NCI-H1436 (cell line): ENCODE results near the gene SCARF2.
"Not testable (repeated sequence)": the region's sequence is repeated elsewhere in the genome, so short reads cannot be mapped to it uniquely, and the experiment has no call there.

Experiments
- DNase-seq: peaks from one replicate; lab custom pipeline; 2025; lab: John Stamatoyannopoulos, UW

Gene SCARF2

DNA sequence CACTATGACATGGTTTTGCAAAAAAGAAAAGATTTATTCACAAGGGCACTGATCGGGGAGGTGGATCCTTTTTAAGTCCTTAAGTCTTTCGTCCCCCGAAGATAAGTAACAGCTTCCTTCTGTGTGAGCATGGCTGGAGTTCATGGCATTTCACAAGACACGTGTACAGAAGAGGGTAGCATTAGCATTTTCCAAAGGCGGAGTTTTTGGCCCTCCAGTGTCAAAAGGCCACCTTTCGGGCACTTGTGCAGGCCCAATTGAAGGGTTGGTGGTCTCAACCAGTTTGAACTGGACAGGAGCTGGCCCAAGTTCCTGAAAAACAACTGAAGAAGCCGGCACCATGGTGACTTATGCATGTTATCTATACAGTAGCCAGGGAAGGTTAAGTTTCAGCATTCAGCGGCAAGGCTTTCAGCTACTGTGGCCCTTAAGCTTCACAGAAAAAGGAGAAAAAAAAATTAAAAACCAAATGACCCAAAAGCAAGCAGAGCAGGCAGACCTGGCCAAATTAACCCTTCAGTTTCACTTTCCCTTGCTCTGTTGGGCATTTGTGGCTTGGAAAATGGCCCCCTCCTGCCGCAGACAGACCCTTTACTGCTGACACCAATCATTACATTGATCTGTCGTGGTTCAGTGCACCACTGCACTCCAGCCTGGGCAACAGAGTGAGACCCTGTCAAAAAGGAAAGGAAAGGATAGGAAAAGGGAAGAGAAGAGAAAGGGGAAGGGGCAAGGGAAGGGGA lies 25.0 kb downstream of the SCARF2 start:
- no peak for DNase-seq

DNA sequence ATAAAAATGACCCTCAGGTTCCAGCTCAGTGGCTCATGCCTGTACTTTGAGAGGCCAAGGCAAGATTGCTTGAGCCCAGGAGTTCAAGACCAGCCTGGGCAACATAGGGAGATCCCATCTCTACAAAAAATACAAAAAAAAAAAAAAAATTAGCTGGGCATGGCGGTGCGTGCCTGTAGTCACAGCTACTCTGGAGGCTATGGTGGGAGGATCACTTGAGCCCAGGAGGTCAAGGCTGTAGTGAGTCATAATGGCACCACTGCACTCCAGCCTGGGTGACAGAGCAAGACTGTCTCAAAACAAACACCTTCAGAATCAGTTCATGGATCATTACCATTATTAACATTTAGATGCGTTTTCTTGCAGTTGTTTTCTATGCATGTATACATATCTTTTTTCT lies 28.2 kb downstream of the SCARF2 start:
- not testable (repeated sequence) for DNase-seq

GRCh38 chr22:20408891-20409290 lies 28.7 kb downstream of the SCARF2 start:
- DNase-seq, result no peak

DNA sequence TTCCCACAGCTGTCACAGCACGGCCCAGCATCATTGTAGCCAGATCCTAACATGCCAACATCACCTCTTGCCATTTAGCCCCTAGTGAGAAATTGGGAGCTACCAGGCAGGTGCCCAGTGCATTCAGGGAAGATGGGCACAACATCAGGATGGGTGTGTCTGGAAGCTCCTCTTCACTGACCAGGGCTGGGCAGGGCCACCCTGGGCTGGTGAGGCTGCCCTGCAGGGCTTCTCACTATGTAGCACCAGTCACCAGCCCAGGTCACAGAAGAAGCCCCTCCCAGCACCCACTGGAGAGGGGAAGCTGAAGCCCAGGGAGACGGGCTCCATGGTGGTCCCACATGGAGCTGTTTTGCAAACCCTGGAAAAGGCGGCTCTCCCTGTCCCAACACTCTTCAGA lies 29.8 kb downstream of the SCARF2 start:
- DNase-seq, result no peak

- no peak for DNase-seq
These were observed 30.8 kb downstream of the SCARF2 start for GRCh38 chr22:20406686-20407408.

GRCh38 chr22:20405931-20406685 lies 31.5 kb downstream of the SCARF2 start:
- no peak for DNase-seq

- no peak for DNase-seq
These were observed 32.2 kb downstream of the SCARF2 start for GRCh38 chr22:20405291-20405930.

DNA sequence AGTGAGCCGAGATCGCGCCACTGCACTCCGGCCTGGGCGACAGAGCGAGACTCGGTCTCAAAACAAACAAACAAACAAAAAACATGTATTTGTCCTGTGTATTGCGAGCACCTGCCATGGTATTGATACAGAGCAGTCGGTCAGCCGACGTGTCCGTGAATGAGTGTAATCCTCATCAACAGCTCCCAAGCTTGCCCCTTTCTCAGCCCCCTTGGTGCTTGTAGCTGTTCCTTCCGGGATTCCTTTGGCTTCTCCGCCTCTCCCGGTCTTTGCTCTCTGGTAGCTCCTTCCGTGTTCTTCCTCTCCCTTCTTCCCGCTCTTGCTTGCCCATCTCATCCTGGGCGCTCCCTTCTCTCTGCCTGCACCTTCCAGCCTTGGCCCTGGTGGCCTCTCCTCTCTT lies 32.7 kb downstream of the SCARF2 start:
- DNase-seq, result no peak

GRCh38 chr22:20403779-20404140 lies 33.9 kb downstream of the SCARF2 start:
- no peak for DNase-seq

DNA sequence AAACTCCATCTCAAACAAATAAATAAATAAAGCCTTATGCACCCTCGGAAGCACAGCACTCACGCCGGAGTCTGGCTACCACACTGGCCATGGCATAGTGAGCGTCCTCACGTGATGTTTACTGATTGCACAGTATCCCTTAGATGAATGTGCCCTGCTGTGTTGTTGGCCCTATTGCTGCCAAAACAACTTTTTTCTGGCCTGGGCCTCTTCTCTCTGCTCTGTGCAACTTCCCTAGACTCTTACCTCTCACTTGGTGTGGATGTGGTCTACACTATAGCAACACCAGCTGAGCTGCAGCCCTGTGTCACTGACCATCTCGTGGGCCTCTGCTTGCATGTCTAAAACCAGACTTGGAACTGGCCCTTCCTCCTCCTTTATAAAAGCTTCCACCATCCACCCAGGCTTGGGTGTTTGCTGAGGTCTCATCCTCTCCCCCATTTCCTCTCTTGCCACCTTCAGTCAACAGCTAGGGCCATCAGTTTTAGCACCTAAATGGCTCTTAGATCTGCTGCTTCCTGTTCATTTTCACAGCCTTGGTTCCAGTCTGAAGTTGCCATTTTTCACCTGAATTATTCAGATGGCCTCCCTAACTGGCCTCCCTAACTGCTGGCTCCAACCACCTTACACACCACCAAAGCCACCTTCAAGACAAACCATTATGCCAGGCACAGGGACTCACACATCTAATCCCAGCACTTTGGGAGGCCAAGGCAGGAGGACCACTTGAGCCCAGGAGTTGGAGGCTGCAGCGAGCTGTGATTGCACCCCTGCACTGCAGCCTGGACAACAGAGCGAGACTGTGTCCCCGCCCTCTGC lies 34.5 kb downstream of the SCARF2 start:
- no peak for DNase-seq

DNA sequence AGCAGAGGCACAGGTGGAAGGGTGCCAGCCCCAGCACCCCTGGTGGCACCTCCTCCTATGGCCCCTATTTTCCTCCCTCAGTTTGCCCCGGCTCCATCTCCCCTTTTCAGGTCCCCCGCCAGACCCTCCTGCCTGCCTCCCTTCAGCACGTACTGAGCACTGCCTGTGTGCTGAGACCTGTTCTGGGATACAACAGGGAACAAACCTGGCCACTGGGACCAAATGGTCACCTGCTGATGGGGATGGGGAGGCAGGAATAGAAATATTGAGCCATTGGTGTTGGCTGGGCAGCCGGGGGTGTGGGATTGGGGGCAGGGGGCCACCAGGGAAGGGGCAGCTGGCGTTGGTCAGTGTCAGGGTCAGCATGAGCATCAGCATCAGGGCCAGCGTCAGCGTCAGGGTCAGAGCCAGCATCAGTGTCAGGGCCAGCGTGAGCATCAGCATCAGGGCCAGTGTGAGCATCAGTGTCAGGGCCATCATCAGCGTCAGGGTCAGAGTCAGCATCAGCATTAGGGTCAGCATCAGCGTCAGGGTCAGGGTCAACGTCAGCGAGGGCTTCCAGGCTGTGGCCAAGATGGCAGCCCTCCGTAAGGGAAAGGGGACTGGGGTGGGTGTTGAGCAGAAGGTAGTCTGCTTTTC lies 36.1 kb downstream of the SCARF2 start:
- no peak for DNase-seq

GRCh38 chr22:20400606-20401375 lies 36.8 kb downstream of the SCARF2 start:
- no peak for DNase-seq

GRCh38 chr22:20399866-20400605 lies 37.6 kb downstream of the SCARF2 start:
- DNase-seq, result no peak

DNA sequence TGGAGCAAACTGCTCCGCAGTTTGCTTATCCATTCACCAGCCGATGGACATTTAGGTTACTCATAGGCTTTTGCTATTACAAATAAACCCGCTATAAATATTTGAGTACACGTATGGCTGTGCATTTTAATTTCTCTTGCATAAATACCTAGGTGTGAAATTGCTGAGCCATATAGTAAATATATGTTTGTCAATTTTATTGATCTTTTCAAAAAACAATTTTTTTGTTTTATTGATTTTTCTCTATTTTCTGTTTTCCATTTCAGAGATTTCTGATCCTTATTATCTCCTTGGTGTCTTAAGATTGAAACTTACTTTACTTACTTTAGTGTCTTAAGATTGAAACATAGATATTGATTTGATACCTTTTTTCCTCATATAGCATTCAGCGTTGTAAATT lies 39.2 kb downstream of the SCARF2 start:
- DNase-seq, result no peak

DNA sequence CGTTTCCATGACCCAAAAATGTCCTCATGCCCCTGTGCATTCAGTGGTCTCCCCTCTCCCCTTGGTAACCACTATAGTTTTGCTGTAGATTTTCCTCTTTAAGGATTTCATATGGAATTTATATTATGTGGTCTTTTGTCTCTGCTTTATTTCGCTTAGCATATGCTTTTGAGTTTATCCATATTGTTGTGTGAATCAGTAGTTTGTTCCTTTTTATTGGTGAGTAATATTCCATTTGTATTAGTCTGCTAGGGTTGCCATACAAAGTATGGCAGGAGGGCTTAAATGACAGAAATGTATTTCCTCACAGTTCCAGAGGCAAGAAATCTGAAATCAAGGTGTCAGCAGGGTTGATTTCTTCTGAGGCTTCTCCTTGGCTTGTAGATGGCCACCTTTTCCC lies 40.1 kb downstream of the SCARF2 start:
- no peak for DNase-seq

DNA sequence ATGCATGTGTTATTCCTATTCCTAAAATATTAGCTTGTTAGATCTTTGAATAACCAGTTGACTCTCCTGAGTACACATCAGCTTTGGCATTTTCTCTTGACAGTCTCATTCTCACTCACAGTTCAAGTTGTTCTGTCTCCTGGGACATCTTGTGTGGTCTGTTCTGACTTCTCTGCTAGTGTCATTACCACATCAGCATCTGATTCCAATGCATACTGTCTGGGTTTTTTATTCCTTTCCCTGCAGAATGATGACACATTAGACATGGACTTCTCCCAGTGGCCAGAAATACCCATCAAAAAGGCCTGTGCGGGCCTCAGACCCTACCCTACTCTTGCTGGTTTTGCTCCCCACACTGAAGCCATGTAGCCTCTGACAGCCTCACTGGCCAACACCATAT lies 41.0 kb downstream of the SCARF2 start:
- DNase-seq, result no peak

GRCh38 chr22:20395907-20396287 lies 41.7 kb downstream of the SCARF2 start:
- no peak for DNase-seq

- DNase-seq, result no peak
These were observed 42.3 kb downstream of the SCARF2 start for GRCh38 chr22:20395181-20395906.
